ENCODE measurements around the gene ANO6. TPM values are rescaled to one million over a fixed set of nuclear protein-coding genes. Genes with fewer than 3 reads are reported as not detected.

Gene ANO6
- total and polyA plus RNA-seq, 2 of the 4 experiments (the other 2 are of a cell fraction), result 21.6 to 41.0 TPM

DNA sequence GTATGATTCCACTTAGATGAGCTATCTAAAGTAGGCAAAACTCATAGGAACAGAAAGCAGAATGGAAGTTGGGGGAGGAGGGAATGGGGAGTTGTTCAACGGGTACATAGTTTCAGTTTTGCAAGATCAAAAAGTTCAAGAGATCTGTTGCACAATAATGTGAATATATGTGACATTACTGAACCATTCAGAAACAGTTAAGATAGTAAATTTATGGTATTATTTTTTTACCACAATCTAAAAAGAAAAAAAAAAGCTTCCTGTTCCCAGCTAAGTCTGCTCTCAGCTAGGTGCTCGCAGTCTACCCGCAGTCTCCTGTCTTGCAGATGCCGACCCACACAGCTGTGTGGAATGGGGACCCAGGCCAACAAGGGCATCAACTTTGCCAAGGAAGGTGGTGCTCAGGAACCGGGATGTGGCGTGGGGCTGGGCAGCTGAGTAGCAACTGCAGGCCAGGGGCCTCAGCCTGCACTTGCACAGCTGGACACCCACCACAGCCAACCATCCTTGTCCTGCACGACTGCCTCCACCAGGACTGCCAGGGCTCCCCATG, 15.3 kb upstream of the ANO6 start:
- in situ Hi-C loops (cut with MboI; ENCODE audit: low sequenced_read_pairs), result no loop called here
- H3K27me3 ChIP-seq (ENCODE audit: control insufficient read depth, insufficient read depth, low read length), result no peaks in the 10 kb centered on the region

More for the DNA sequence above, 15.3 kb upstream of the ANO6 start:
- 93% methylated on average over 4 of the region's 7 CpGs; no CpG with 5 or more reads in 1 of the 2 experiments for WGBS, 2 experiments (ENCODE audit: extremely low coverage in 2 of 2, insufficient read length in 1 of 2)
- Histone ChIP-seq H2AK9ac (replicated peaks; ENCODE audit: low read depth, low read length, poor library complexity) (no peak overlapping the region), H4K8ac (ENCODE audit: low read depth in 2 of 2, low read length in 2 of 2) (no peak overlapping the region), H3K9me3 (ENCODE audit: control insufficient read depth, insufficient read depth, low read length) (no peaks in the 10 kb centered on the region), H3K23ac (ENCODE audit: low read depth, low read length) (no peak overlapping the region), H3K14ac (replicated peaks; ENCODE audit: low read depth, low read length) (no peak overlapping the region), H3K56ac (ENCODE audit: extremely low read depth, insufficient read depth, low read length) (no peak overlapping the region), H3K4me2 (ENCODE audit: low read depth, low read length) (peak overlapping the region; percentile 36; the same call in 1 of the 2 replicates), H3K4me3 (ENCODE audit: insufficient read depth, low read depth, low read length) (no peak overlapping the region), H3K9me1 (ENCODE audit: insufficient read depth, low read length) (no peaks in the 10 kb centered on the region), H3K4me1 (ENCODE audit: control insufficient read depth, insufficient read depth, low read length) (peaks cover 2% of the 10 kb centered on the region; the same call in 1 of the 2 replicates), H3K9ac (ENCODE audit: low read depth, low read length) (no peak overlapping the region), H2BK5ac (ENCODE audit: low read depth, low read length, poor library complexity, severe bottlenecking) (no peak overlapping the region), H4K20me1 (ENCODE audit: insufficient read depth, low read length) (no peaks in the 10 kb centered on the region), H4K5ac (ENCODE audit: low read depth, low read length) (no peak overlapping the region), H3K36me3 (ENCODE audit: control insufficient read depth, insufficient read depth, low read length) (no peaks in the 10 kb centered on the region), H3K4ac (ENCODE audit: low read depth, low read length) (no peak overlapping the region), H2BK120ac (ENCODE audit: low read depth, low read length) (no peak overlapping the region), H2AK5ac (ENCODE audit: low read depth, low read length) (no peak overlapping the region), H4K91ac (ENCODE audit: insufficient read depth, low read depth, low read length) (no peak overlapping the region), H3K27ac (ENCODE audit: insufficient read depth, low read length) (no peak overlapping the region), H2BK20ac (ENCODE audit: low read depth, low read length) (no peak overlapping the region), H3K79me1 (ENCODE audit: low read depth in 1 of 2, low read length in 2 of 2) (no peaks in the 10 kb centered on the region), H2BK15ac (ENCODE audit: low read depth, low read length) (no peak overlapping the region), H3K18ac (ENCODE audit: low read depth, low read length) (no peak overlapping the region), H2AFZ (replicated peaks; ENCODE audit: low read length, poor library complexity) (no peak overlapping the region)
- ChIA-PET POLR2A (ENCODE audit: unreplicated experiment) (no interaction called here), CTCF (no interaction called here)
- BruUV-seq (replicated peaks), result no TSS peak
- ATAC-seq (ENCODE audit: low read depth), result peak; percentile 59
- TF ChIP-seq CEBPB (IDR thresholded peaks at IDR 0.05; ENCODE audit: low read depth, low read length), result peak; percentile 85
- TF ChIP-seq MAFK (IDR thresholded peaks at IDR 0.05; ENCODE audit: low read depth, low read length), result no peak
- dilution Hi-C loops (cut with HindIII; ENCODE audit: low sequenced_read_pairs, unreplicated experiment) (no loop called here), intact Hi-C loops (cut with micrococcal nuclease) (no loop called here)
- DNase-seq, result peak; percentile 36

All from IMR-90 (cell line).